Progenitor cell of endocrine pancreas (in vitro differentiated cells): ENCODE results near the gene NFATC2. TPM values are rescaled to one million over a fixed set of nuclear protein-coding genes. Genes with fewer than 3 reads are reported as not detected.

Experiments used
- DNase-seq: peaks from one replicate; pipeline ENCODE4 v3.0.0; 2021; ENCODE audit warnings: low spot score; ENCODE audit not compliant: unreplicated experiment
- H3K27ac Mint-ChIP-seq: 2 replicates; pipeline ENCODE4 v1.8.0; 2021; ENCODE audit warnings: mild to moderate bottlenecking, moderate library complexity, mixed read lengths
- H3K27me3 Mint-ChIP-seq: 2 replicates; pipeline ENCODE4 v1.8.0; 2021; ENCODE audit warnings: mixed read lengths
- H3K36me3 Mint-ChIP-seq: 2 replicates; pipeline ENCODE4 v1.8.0; 2022; ENCODE audit warnings: mixed read lengths; ENCODE audit not compliant: insufficient read depth
- H3K4me1 Mint-ChIP-seq: 2 replicates; pipeline ENCODE4 v1.8.0; 2021; ENCODE audit warnings: low read depth, mixed read lengths
- H3K4me3 Mint-ChIP-seq: 2 replicates; pipeline ENCODE4 v1.8.0; 2021; ENCODE audit warnings: low read depth, mild to moderate bottlenecking, moderate library complexity, mixed read lengths
- H3K9me3 Mint-ChIP-seq: 2 replicates; pipeline ENCODE4 v1.8.0; 2021; ENCODE audit warnings: low read depth, mixed read lengths
- CTCF ChIP-seq: fragments of 200-600 bp; sonication (generic); IDR thresholded peaks from one replicate; pipeline ENCODE4 v1.5.0; 2021; ENCODE audit warnings: antibody characterized with exemption, mild to moderate bottlenecking; ENCODE audit not compliant: unreplicated experiment
- total RNA-seq: library from RNA; stranded (reverse); gene quantifications from 2 replicates; pipeline ENCODE4 v1.2.1, GENCODE V29; 2021

NFATC2 gene
- total RNA-seq, 1 donor from 2014 or later: 11.2 TPM

GRCh38 chr20:51452091-51452613, 90.4 kb downstream of the NFATC2 start:
- Mint-ChIP-seq H3K27ac (no peak overlapping the region), H3K9me3 (peaks cover 5% of the 10 kb centered on the region), H3K27me3 (no peaks in the 10 kb centered on the region), H3K36me3 (peaks cover 25% of the 10 kb centered on the region), H3K4me1 (no peaks in the 10 kb centered on the region), H3K4me3 (no peak overlapping the region)
- no peak for DNase-seq
- TF ChIP-seq CTCF: no peak

- Mint-ChIP-seq H3K36me3 (peaks cover 25% of the 10 kb centered on the region), H3K9me3 (peaks cover 5% of the 10 kb centered on the region), H3K4me1 (peaks cover 4% of the 10 kb centered on the region), H3K27ac (no peak overlapping the region), H3K4me3 (no peak overlapping the region), H3K27me3 (no peaks in the 10 kb centered on the region)
- DNase-seq: no peak
- no peak for TF ChIP-seq CTCF
These were observed 91.0 kb downstream of the NFATC2 start for GRCh38 chr20:51451484-51451883.

- peaks cover 4% of the 10 kb centered on the region for H3K4me1 Mint-ChIP-seq
- TF ChIP-seq CTCF: no peak
- H3K27ac Mint-ChIP-seq: no peak overlapping the region
- H3K4me3 Mint-ChIP-seq: no peak overlapping the region
- DNase-seq: no peak
- no peaks in the 10 kb centered on the region for H3K27me3 Mint-ChIP-seq
- peaks cover 5% of the 10 kb centered on the region for H3K9me3 Mint-ChIP-seq
- H3K36me3 Mint-ChIP-seq: peaks cover 25% of the 10 kb centered on the region
These were observed 91.5 kb downstream of the NFATC2 start for GRCh38 chr20:51450984-51451383.

- H3K27me3 Mint-ChIP-seq: no peaks in the 10 kb centered on the region
- H3K4me1 Mint-ChIP-seq: peaks cover 4% of the 10 kb centered on the region
- TF ChIP-seq CTCF: no peak
- no peak for DNase-seq
- H3K36me3 Mint-ChIP-seq: peaks cover 23% of the 10 kb centered on the region
- H3K27ac Mint-ChIP-seq: no peak overlapping the region
- peaks cover 5% of the 10 kb centered on the region for H3K9me3 Mint-ChIP-seq
- no peak overlapping the region for H3K4me3 Mint-ChIP-seq
These were observed 92.3 kb downstream of the NFATC2 start for GRCh38 chr20:51450221-51450712.

- TF ChIP-seq CTCF: no peak
- no peak overlapping the region for H3K27ac Mint-ChIP-seq
- H3K27me3 Mint-ChIP-seq: no peaks in the 10 kb centered on the region
- H3K4me3 Mint-ChIP-seq: no peak overlapping the region
- peaks cover 22% of the 10 kb centered on the region for H3K36me3 Mint-ChIP-seq
- no peak for DNase-seq
- H3K4me1 Mint-ChIP-seq: peaks cover 4% of the 10 kb centered on the region
- H3K9me3 Mint-ChIP-seq: peaks cover 5% of the 10 kb centered on the region
These were observed 92.9 kb downstream of the NFATC2 start for GRCh38 chr20:51449498-51450220.
